NCI-H526 (cell line): Measurements from ENCODE around the gene VEGFA.

Experiments used
- DNase-seq, 2 experiments: peaks; one replicate each; lab custom pipeline; 2025; lab: John Stamatoyannopoulos, UW

The VEGFA gene

DNA sequence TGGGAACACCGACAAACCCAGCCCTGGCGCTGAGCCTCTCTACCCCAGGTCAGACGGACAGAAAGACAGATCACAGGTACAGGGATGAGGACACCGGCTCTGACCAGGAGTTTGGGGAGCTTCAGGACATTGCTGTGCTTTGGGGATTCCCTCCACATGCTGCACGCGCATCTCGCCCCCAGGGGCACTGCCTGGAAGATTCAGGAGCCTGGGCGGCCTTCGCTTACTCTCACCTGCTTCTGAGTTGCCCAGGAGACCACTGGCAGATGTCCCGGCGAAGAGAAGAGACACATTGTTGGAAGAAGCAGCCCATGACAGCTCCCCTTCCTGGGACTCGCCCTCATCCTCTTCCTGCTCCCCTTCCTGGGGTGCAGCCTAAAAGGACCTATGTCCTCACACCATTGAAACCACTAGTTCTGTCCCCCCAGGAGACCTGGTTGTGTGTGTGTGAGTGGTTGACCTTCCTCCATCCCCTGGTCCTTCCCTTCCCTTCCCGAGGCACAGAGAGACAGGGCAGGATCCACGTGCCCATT lies 15.3 kb downstream of the VEGFA start:
- no peak for DNase-seq

DNA sequence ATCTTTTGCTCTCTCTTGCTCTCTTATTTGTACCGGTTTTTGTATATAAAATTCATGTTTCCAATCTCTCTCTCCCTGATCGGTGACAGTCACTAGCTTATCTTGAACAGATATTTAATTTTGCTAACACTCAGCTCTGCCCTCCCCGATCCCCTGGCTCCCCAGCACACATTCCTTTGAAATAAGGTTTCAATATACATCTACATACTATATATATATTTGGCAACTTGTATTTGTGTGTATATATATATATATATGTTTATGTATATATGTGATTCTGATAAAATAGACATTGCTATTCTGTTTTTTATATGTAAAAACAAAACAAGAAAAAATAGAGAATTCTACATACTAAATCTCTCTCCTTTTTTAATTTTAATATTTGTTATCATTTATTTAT lies 15.9 kb downstream of the VEGFA start:
- no peak for DNase-seq

DNA sequence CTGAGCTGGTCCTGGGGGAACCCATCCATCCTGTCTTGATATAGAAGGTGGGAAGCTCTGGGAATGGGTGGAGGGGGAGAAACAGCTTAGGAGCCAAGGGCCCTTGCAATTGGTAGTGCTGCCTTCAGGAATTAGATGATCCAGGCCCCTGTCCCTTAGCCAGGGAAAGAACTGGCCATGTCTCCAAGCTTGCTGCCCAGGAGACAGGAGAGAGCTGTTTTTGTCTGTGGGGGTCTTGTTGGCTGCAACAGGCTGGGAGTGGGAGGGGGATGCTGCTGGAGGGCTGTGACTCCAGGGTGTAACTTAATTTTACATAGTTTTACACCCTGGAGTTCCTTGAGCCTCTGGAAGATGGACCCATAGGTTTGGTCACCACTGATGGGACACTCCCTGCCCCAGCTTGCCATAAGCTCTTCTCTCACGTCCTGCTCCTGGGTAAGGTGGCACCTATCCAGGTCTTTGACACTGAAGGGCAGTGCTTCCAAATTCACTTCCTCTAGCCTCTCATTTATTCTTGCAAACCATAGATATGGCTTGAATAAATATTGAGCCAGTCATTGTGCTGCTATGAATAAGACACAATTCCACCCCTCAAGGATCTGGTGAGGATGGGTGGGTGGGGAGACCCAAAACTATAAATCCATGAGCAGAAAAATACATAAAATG lies 16.8 kb downstream of the VEGFA start:
- DNase-seq: no peak

DNA sequence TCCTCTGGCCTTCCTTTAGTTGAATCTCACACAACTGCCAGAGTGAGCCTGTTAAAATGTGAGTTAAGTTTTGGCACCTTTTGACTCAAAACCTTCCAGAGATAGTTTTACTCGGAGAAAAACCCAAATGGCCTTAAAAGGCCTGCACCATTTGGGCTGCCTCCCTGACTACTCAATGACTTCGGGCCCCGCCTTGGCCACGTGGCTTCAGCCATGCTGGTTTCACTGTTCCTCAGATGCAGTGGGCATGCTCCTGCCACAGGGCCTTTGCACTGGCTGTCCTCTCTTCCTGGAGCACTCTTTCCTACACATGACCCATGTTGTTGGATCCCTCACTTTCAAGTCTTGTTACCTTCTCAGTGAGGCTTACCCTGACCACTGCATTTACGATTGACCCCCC lies 18.3 kb downstream of the VEGFA start:
- DNase-seq: no peak

DNA sequence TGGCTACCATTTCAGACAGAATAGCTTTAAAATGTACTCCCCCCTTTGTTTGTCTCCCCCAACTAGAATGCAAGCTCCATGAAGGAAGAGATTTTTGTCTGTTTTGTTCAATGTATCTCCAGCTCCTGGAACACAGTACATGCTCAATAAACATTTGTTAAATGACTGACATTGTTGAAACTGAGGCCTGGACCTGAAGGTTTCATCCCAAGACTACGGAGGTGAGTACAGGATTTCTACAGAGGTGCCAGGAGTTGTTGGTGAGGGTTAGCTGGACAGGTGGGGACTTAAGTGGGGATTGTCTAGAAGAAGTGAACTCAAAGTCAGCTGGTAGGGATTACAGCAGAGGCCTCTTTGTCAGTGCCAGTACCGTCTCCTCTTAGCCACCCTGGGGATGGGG lies 19.4 kb downstream of the VEGFA start:
- no peak for DNase-seq

DNA sequence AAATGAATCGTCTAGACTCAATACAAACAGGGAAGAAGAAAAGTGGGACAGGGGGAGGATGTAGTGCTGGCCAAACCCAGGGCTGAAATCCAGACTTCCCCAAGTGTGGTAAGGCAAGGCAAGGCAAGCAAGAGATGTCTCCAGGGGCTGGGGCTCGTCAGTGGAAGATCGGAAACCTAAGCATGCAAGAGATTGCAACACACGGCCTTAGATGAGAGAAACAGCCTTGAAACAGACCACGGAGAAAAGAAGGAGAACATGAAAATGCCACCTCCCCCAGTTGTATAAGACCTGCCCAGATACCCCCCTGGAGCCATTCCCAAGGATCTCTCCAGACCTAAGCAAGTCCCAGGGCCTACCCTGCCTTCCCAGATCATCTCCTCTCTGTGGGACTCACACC lies 20.0 kb downstream of the VEGFA start:
- no peak for DNase-seq

DNA sequence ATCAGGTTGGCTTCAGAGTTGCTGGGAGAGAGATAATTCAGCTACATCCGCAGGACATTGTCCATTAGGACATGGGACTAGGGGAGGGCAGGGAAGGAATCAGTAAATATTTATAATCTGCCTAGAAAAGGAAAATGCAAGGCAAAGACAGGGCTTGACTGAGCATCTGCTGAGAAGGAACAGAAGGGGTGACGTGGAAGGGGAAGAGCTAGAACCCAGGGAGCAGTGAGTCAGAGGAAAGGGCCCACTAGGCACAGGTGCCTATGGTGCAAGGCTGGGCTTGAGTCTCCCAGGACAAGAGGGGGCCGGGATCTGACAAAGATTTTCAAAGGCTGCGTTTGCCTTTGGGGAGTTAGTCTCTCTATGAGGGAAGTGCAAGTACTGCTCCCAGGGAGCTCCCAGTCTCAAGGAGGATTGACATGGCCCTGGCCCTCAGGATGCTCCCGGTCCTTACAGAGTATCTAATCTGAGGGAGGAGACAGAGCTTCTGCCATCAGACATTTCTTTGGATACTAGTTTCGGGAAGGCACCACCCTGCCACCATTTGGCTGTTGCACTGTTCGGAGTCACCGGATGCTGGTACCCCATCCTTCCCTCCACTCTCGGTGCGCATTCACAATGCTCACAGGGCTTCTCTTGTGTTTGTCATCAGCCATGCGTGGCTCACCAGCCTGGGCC lies 21.9 kb downstream of the VEGFA start:
- DNase-seq: no peak

DNA sequence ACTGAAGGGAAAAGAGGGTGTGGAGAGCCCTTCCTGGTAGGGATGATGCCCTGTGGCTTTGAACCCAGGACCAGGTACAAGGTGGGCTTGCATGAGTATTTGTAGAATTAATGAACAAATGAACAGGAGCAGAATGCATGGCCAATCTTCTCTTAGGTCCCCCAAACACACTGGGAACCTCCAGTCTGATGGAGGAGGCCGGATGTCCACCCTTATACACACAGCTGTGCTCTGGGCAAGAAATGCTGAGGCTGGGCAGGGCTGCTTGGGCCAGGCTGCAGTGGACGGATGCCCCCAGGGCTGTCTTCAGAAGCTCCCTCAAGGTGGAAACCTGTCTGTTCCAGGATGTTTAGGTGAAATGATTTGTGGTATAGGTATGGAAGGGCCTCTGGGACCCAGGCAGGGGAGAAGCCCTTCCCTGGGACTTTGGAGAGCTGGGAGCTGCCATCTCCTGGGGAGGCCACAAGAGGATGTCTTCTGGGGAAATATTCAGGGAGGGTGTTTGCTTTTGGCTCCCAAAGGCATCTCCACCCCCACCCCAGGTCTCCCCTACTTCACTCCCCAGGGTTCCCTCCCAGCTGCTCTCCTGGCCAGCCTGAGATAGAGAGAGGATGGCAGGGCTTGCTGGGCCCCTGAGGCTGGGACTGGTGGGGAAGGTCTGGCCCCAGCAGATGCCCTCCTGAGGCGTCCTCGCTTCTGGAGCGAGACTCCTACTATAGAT lies 23.3 kb downstream of the VEGFA start:
- DNase-seq: no peak

DNA sequence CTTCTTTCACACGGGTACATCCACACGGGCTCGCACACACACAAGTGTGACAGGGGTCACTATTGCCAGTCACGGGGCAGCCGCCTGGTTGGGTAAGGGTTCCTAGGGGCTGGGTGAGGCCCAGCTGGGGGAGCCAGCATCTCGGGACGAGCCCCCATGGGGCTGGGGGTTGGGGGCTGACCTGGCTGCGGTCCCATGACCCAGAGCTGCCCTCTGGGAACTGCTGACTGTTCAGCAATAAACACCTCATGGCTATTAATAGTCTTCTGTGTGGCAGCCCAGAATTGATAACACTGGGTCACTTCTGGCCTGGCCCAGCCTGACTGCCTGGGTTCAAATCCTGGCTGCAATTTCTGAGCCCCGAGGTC lies 23.8 kb downstream of the VEGFA start:
- no peak for DNase-seq

DNA sequence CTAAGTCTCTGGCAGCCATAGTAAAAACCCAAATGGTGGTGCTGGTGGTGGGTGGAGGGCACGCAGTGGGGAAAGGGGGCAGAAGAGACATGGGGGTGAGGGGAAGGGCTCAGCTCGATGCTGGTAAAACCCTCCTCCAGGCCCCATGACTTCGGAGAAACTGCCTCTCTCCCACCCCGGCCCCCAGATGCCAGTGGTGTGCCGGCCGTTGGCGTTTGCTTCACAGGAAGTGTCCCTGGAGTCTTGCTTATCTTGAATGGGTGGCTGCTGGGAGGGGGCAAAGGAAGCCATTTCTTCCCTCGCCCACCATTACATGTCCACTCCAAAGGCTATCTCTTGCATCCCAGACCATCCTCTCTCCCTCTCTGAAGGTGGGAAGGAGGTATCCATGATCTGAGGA lies 25.4 kb downstream of the VEGFA start:
- DNase-seq: no peak

DNA sequence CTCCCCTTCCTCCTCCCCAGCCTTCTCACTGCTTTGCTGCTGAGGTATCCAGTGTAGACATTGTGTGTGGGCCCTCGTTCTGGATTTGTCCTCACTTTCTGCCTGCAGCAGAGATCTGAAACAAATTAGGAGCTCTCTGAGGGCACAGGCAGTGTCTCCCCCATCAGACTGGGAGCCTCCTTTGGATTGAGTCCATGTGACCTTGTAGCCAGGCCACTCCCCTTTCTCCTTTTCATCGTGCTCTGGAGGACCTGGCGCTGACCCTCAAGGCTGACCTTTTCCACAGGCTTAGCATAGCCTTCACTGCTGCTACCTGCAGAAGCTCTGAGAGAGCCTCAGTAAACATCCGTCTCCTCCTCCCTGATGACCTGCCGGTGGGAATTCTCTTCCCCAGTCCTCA lies 26.2 kb downstream of the VEGFA start:
- no peak for DNase-seq

DNA sequence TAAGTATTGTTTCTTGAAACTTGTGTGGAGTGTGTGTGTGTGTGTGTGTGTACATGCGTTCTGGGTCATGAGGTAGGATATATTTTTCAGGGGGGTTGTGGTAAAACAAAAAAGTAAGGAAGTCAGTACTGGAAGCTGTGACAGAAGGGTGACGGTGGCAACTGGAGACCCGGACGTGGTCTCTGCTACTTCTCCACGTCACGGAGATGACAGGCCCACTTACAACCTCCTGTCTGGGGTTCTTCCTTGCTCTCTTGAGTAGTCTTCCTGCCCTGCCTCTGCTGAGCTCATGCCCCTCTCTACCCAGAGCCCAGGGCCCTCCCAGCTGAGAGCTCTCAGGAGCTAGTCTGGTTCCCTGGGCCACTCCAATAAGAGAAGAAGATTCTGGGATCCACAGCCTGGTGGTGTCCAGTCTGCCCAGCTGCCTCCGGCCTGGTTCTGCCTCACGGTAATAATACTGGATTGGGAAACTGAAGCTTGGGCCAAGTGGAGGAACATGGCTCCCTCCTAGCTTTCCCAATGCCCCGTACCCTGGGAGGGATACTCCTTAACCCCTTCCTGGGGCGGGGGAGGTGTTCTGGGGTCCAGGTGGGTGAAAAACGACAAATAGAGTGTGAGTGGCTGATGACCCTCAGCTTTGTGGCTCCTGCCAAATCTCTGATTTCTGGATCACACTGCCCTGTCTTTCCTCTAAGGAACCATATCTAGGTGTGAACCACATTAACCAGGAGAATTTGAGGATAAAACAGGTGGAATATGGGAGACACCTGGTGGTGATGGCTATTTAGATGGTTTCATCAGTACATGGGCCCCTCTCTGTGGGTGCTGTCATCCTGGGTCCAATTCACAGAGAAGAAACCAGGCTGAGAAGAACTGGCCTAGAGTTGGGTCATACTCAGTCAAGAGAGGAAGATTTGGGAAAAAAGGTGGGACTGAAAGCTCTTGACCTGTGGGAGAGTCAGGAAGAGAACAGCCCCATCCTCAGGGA lies 27.2 kb downstream of the VEGFA start:
- no peak for DNase-seq

DNA sequence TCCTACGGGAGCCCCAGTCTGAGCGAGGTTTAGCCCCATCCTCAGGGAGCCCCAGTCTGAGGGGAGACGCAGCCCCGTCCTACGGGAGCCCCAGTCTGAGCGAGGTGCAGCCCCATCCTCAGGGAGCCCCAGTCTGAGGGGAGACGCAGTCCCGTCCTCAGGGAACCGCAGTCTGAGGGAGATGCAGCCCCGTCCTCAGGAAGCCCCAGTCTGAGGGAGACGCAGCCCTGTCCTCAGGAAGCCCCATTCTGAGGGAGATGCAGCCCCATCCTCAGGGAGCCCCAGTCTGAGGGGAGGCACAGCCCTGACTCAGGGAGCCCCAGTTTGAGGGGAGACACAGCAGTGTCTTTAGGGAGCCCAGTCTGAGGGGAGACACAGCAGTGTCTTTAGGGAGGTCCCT lies 27.9 kb downstream of the VEGFA start:
- DNase-seq: no peak

DNA sequence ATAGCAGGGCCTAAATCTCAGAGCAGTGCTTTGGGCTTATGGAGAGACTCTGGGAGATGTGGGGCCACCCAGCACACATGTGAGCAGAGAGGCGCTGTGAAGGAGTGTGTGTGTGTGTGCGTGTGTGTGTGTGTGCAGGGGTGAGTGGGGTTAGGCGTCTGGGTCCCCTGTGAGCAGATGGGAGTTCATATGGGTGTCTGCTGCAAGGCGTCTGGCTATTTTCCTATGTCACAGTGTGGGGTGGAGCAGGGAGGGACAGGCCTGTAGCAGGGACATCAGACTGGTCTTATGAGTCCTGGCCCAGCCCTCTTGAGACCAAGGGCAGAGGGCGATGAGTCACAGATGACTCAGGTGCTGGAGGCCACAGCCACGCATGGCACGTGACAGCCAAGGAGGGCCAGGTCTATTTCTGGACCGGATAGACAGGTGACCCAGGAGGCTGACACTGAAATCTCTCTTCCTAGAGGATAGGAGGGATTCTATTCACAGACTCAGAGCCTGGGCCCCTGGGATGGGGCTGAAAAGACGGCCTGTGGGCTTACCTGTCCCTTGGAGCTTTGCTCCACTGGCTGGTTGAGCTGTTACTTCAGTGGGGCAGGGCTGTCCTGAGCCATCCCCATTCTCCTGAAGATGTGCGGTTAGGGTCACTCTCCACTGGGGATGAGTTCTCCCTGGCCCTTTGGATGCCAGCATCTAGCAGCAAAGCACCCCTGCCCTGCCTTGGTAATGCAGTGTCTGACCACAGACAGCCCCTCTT lies 28.9 kb downstream of the VEGFA start:
- DNase-seq: no peak

DNA sequence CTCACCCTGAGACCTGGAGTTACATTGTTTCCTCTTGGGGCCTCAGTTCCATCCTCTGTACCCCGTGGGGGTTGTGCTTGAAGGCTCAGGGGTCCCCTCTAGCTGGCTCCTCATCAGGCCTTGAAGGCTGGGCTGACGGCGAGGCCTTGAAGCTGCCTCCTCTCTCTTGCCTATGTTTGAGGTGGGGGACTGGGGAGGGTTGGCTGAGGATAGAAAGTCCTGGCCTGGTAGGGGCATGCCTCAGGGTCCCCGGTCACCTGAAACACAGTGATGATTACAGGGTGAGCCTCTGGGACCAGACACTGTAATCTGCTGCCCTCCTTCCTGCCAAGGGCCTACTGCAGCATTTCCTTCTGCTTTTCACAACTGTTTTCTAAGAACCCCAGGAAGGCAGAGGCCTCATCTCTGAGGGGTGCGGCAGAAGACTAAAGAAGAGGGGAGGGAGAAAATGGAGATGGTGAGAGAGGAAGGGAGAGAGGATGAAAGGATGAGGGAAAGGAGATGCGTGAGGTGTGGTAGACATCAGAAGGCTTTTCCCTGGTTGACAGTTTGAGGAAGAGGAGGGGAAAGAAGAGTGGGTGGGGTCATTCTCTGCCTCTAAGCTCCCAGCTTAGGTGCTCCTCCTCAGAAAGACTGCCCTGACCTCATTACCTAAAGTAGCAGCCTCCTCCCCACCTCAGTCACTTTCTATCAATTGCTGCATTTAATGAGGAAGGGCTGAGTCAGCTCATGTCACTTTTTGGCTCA lies 29.7 kb downstream of the VEGFA start:
- no peak for DNase-seq

DNA sequence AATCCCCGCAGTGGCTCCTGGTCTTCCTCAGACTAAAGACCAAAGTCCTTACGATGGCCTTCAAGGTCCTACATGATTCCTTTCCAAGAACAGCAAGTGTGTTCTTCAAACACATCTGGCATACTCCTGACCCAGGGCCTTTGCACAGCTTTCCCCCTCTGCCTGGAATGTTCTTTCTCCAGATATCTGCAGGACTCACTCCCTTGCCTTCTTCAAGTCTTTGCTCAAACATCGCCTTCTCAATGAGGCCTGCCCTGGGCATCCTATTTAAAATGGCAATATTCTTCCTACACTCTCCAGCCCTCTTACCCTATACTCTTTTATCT lies 30.2 kb downstream of the VEGFA start:
- DNase-seq: no peak

DNA sequence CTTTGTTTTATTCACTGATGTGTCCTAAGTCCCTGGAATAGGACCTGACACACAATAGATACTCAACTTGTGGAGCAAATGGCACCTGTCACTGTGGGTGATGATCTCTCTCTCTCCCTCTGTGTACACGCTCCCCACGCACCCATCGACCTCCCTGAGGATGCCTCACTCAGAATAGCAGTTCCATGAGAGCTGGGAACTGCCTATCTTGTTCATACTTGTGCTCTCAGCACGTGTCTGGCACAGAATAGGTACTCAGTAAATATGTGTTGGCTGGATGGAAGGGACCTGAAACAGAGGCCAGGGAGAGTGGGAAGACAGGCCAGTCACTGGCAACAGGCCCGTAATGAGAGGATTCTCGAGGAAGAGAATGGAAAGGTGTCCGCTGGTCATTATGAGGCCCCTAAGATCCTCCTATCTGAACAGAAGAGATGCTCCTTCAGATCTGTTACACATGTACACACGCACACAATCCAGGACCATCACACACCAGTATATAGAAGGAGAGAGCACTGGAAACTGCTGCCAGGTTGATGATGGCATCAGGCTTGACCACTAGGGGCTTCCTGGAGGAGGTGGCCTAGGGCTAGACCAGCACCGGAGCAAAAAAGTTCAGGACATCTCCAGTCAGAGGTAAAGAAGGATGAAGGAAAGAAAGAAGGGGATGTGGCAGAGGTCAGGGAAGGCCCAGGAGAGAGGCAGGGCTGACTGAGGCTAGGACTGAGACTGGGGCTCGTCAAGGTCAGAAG lies 30.9 kb downstream of the VEGFA start:
- no peak for DNase-seq

DNA sequence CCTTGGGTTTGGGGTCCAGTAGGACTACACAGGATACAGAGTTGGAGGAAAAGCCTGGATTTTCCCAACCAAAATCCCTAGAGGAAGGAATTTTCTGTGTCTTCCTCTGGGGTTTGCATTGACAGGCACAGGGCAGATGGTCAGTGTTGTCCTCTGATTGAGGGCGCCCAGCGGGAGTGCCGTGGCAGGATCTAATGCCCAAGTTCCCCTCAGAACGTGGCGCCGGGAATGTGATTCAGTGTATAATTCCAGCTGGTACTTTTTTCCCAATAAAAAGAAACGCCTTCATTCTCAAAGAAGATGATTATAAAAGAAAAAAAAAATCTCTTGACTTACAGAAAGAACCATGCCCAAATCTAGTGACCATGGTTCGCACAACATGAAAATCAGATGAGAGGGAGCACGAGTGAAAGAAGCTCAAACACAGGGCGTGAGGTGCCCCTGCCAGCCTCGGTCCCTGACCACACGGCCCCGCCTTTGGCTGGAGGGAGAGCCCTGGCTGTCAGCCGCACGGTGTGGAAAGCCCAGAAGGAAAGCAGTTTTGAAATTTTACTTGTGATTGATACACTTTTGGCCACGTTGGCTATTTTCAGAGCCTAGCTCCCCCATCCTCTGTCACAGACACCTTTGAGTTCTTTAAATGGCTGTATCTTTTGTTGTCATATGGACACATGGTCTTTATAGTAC lies 31.6 kb downstream of the VEGFA start:
- no peak for DNase-seq

DNA sequence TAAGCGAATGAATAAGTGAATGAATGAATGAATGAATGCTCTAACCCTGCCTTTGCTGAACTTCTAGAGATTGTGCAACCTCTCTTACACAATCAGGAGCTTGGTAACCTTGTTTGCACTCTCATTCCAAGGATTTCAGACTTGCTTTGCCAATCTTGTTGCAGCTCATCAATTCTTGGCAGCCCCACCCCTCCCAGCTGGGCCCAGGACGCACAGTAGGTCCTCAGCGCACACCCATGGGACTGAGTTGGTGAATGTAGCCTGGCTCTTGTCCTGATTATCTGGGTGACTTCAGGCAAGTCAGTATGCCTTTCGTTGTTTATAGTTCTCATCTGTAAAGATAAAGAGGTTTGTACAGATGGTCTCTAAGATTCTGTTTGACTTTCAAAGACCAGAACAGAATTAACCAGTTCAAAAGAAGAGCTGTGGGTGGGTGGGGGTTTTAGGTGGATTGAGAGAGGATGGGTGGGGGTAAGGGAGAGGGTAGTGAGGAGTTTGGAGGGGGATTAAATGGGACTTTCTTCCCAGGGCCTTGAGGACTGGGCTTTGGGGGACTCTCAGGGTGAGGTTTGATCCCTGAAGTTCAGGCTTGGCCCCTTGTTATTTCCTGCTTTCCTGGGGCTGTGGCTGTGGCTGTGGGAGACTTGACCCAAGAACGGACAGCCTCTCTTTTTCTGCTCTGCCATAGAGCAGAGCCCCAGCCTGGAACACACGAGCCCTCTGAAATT lies 33.2 kb downstream of the VEGFA start:
- DNase-seq: no peak
